HUES6 (cell line): ENCODE measurements around the gene HEATR5B.
"Not testable (repeated sequence)": the region's sequence is repeated elsewhere in the genome, so short reads cannot be mapped to it uniquely, and the experiment has no call there.

Source experiments
- H3K27ac ChIP-seq: 2 replicates; pipeline ENCODE4 v1.7.0; 2013; ENCODE audit warnings: low read depth, mild to moderate bottlenecking, low read length, inconsistent platforms
- H3K27me3 ChIP-seq: 2 replicates; pipeline ENCODE4 v1.6.1; 2013; ENCODE audit warnings: low read length; ENCODE audit not compliant: control insufficient read depth, insufficient read depth
- H3K36me3 ChIP-seq: 2 replicates; pipeline ENCODE4 v1.6.1; 2013; ENCODE audit warnings: low read length; ENCODE audit not compliant: control insufficient read depth, insufficient read depth
- H3K4me1 ChIP-seq: 2 replicates; pipeline ENCODE4 v1.6.1; 2013; ENCODE audit warnings: low read length; ENCODE audit not compliant: control insufficient read depth, insufficient read depth
- H3K4me3 ChIP-seq: 2 replicates; pipeline ENCODE4 v1.5.1; 2013; ENCODE audit warnings: low read depth, low read length
- H3K9ac ChIP-seq: one replicate; pipeline ENCODE4 v1.6.1; 2013; ENCODE audit warnings: mild to moderate bottlenecking, low read length
- H3K9me3 ChIP-seq: 2 replicates; pipeline ENCODE4 v1.6.1; 2013; ENCODE audit warnings: low read depth, low read length; ENCODE audit not compliant: control insufficient read depth, insufficient read depth

Gene HEATR5B

DNA sequence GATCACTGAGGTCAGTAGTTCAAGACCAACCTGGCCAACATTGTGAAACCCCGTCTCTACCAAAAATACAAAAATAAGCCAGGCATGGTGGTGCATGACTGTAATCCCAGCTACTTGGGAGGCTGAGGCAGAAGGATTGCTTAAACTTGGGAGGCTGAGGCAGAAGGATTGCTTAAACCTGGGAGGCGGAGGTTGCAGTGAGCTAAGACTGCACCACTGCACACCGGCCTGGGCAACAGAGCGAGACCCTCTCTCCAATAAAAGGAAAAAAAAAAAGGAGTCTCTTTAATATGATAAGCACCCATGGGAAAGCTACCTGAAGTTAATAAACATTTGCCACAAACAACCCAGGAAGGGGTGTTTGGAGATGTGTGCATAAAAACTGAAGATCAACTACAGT lies 120.4 kb downstream of the HEATR5B start:
- Histone ChIP-seq H3K4me1 (peaks cover 54% of the 10 kb centered on the region), H3K27ac (peak overlapping the region; percentile 42; the same call in 1 of the 2 replicates), H3K9ac (no peak overlapping the region), H3K9me3 (no peaks in the 10 kb centered on the region), H3K27me3 (no peaks in the 10 kb centered on the region), H3K4me3 (no peak overlapping the region), H3K36me3 (no peaks in the 10 kb centered on the region)

DNA sequence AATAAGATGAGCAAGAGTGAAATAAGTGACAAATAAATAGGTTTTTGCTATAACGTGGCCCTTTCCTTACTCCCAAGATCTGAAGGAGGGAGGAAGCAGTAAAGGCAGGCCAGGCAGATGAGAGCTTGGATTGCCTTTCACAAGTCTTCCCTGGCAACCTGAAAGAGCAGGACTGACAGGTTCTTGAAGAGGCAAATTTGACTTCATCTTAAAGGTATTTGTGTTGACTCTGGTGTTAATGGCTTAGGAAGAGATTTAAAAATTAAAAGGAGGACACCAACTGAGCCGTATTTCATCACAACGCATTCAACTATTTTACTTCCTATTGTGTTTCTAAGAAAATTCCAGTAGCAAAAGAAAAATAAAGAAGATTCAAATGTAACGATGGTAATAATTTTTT lies 121.1 kb downstream of the HEATR5B start:
- Histone ChIP-seq H3K27me3 (no peaks in the 10 kb centered on the region), H3K4me3 (0 out of 2 replicates have a peak overlapping the region, but pooled peaks have one; percentile 6), H3K4me1 (peaks cover 51% of the 10 kb centered on the region), H3K36me3 (no peaks in the 10 kb centered on the region), H3K9ac (no peak overlapping the region), H3K27ac (peak overlapping the region; percentile 42), H3K9me3 (no peaks in the 10 kb centered on the region)

DNA sequence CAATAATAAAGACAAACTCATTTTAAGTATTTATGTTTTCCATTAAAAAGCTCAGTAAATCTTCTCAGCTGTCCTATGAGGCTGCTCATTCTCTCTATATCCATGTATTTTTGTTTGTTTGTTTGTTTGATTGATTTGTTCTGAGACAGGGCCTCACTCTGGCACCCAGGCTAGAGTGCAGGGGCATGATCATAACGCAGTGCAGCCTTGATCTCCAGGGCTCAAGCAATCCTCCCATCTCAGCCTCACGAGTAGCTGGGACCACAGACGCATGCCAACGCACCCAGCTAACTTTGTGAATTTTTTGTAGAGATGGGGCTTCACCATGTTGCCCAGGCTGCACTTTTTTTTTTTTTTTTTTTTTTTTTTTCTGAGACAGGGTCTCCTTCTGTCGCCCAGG lies 123.4 kb downstream of the HEATR5B start:
- H3K27ac ChIP-seq, result no peak overlapping the region
- H3K36me3 ChIP-seq, result no peaks in the 10 kb centered on the region
- no peaks in the 10 kb centered on the region for H3K27me3 ChIP-seq
- H3K4me3 ChIP-seq, result no peak overlapping the region
- no peaks in the 10 kb centered on the region for H3K9me3 ChIP-seq
- H3K4me1 ChIP-seq, result peaks cover 53% of the 10 kb centered on the region
- no peak overlapping the region for H3K9ac ChIP-seq

DNA sequence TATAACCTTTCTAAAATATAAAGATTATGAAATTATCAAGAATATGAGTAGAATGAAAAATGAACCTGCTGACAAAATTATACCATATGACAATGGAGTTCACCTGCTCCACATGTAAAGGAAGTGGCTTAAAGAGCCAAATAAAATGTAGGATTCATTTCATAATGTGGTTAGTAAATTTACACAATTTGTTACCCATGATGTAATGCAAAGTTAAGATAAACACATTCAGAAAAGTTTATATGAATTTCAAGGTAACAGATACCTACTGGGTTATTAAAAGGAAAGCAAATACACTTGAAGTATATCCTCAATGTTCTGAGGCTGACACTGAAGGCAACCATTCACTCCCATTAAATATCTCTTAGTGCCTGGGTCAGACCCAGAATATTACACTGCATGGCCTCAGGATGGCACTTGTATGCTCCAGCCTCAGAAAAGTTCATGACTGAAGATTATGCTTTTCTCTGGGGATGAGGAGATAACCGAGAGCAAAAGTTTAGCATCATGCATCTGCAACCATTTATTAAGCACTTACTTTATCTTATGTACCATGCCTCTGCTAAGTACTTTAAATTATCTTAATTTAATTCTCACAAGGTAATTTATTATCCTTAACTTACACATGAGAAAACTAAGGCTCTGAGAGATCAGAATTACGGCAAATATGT lies 124.0 kb downstream of the HEATR5B start:
- H3K27me3 ChIP-seq, result no peaks in the 10 kb centered on the region
- H3K9ac ChIP-seq, result no peak overlapping the region
- H3K4me3 ChIP-seq, result no peak overlapping the region
- H3K4me1 ChIP-seq, result peaks cover 53% of the 10 kb centered on the region
- H3K36me3 ChIP-seq, result no peaks in the 10 kb centered on the region
- no peak overlapping the region for H3K27ac ChIP-seq
- H3K9me3 ChIP-seq, result no peaks in the 10 kb centered on the region

DNA sequence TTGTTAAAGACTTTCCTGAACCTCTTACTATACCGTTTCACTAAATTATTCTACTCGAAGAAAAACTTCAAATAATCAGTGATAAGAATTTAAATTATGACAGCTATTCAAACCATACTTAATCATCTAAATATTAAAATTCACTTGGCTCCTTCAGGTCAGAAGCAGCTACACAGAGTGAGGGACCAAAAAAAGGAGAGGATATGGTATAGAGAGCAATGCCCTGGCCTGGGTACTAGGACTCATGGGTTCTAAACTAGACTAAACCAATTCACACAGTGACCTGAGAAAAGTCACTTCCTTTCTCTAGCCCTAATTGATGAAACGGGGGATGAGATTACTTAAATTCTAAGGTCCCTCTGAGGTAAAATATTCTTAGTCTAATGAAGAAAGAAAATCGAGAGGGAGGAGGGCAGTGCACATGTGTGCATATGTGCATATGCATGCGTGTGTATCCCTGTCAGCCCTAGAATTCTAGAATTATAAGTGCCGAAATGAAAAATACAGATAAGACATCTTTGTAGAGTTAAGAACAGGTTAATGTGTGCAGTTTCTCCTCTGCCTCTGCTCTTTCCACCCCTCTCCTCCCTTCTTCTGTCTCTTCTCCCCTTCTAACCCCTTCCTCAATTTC lies 129.1 kb downstream of the HEATR5B start:
- Histone ChIP-seq H3K27me3 (no peaks in the 10 kb centered on the region), H3K4me3 (no peak overlapping the region), H3K36me3 (no peaks in the 10 kb centered on the region), H3K27ac (no peak overlapping the region), H3K4me1 (peaks cover 42% of the 10 kb centered on the region), H3K9me3 (0 out of 2 replicates have a peak, but pooled peaks cover 2% of the 10 kb centered on the region), H3K9ac (no peak overlapping the region)

DNA sequence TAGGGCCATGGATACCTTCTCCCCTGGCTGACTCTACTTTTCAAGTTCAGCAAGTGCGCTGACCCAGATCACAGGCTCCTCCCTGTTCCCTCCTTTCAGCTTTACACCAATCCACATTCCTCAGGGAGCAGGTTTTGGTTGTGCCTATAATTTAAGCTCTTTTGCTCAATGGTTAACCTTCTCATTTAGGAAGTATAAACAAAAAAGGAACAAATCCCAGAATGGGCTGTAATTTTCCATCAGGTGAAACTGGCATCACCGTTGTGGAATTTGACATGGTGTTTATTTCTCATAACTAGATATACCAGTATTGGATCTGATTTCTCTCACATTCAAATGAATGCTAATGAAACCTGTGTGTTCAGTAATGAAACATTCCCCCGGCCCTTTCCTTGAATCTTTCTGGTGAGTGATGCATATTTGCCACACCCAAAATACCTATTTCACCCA lies 131.4 kb downstream of the HEATR5B start:
- no peak overlapping the region for H3K9ac ChIP-seq
- H3K36me3 ChIP-seq, result no peaks in the 10 kb centered on the region
- H3K27ac ChIP-seq, result no peak overlapping the region
- H3K4me3 ChIP-seq, result no peak overlapping the region
- H3K4me1 ChIP-seq, result peaks cover 38% of the 10 kb centered on the region
- H3K27me3 ChIP-seq, result no peaks in the 10 kb centered on the region
- 0 out of 2 replicates have a peak, but pooled peaks cover 2% of the 10 kb centered on the region for H3K9me3 ChIP-seq

DNA sequence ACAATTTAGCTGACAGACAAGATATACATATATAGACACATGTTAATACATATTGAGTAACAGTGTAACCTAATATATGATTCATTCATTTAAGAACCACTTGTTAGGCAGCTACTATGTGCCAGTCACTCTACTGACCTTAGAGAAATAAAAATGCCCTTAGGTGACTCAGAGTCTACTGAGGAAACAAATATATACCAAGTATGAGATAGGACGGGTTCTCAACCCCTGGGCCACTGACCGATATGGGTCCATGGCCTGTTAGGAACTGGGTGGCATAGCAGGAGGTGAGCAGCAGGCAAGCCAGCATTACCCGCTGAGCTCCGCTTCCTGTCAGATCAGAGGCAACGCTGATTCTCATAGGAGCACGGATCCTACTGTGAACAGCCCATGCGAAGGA lies 132.6 kb downstream of the HEATR5B start:
- 0 out of 2 replicates have a peak, but pooled peaks cover 2% of the 10 kb centered on the region for H3K9me3 ChIP-seq
- H3K4me3 ChIP-seq, result no peak overlapping the region
- no peaks in the 10 kb centered on the region for H3K27me3 ChIP-seq
- peaks cover 30% of the 10 kb centered on the region for H3K4me1 ChIP-seq
- H3K9ac ChIP-seq, result no peak overlapping the region
- no peaks in the 10 kb centered on the region for H3K36me3 ChIP-seq
- H3K27ac ChIP-seq, result no peak overlapping the region

DNA sequence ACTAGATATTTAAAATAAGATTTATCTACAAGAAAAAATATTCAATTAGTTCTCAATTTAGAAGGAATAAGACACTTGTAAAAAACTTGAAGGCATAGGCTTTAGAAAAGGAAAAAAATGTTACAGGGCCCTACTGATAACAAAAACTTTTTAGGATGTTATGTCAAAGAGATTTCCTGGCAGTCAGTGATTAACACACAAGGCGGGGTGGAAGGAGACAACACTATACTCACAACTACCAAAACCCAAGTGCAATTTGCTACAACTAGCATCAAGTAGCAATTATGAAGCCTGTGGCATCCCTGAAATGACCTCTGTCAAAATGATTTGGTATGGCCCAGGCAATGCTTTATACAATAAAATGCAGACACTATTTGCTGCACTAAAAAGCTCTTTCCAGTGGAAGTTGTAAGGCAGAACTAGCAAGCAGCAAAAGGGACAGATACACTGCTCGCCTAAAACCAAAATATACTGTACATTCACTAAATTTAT lies 133.1 kb downstream of the HEATR5B start:
- H3K9me3 ChIP-seq, result 0 out of 2 replicates have a peak, but pooled peaks cover 2% of the 10 kb centered on the region
- no peaks in the 10 kb centered on the region for H3K27me3 ChIP-seq
- no peaks in the 10 kb centered on the region for H3K36me3 ChIP-seq
- peaks cover 30% of the 10 kb centered on the region for H3K4me1 ChIP-seq
- H3K4me3 ChIP-seq, result no peak overlapping the region
- no peak overlapping the region for H3K27ac ChIP-seq
- no peak overlapping the region for H3K9ac ChIP-seq

DNA sequence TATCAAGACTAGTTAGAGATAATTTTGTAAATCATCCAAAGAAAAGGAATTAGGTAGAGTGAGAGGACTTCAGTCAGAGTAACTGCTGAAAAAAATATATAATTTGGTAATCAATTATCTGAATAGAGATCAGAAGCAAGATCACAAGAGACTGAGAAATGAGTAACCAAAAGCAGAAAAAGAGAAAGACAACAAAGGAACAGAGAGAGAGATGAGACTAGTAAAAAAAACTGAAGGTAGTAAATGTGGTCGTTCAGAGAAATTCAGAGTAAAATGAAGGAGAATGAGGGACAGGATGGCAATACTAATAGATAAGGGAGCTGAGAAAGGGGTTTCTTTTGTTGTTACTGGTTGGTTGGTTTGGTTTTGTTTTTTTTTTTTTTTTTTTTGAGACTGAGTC lies 134.3 kb downstream of the HEATR5B start:
- Histone ChIP-seq H3K9me3 (0 out of 2 replicates have a peak, but pooled peaks cover 2% of the 10 kb centered on the region), H3K4me1 (peaks cover 30% of the 10 kb centered on the region), H3K36me3 (no peaks in the 10 kb centered on the region), H3K4me3 (no peak overlapping the region), H3K27ac (no peak overlapping the region), H3K9ac (no peak overlapping the region), H3K27me3 (no peaks in the 10 kb centered on the region)

DNA sequence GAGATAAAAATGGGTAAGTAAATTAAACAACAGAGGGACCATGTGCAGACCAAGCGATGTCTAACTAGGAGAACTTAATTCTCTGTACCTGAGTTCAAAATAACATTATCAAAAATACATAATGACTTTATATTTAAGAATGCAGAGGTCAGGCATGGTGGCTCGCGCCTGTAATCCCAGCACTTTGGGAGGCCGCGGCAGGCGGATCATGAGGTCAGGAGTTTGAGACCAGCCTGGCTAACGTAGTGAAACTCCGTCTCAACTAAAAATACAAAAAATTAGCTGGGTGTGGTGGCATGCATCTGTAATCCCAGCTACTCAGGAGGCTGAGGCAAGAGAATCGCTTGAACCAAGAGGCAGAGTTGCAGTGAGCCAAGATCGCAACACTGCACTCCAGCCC lies 138.9 kb downstream of the HEATR5B start:
- H3K27ac ChIP-seq, H3K27me3 ChIP-seq, H3K4me1 ChIP-seq, H3K9ac ChIP-seq, H3K36me3 ChIP-seq, H3K9me3 ChIP-seq, H3K4me3 ChIP-seq: not testable (repeated sequence)

DNA sequence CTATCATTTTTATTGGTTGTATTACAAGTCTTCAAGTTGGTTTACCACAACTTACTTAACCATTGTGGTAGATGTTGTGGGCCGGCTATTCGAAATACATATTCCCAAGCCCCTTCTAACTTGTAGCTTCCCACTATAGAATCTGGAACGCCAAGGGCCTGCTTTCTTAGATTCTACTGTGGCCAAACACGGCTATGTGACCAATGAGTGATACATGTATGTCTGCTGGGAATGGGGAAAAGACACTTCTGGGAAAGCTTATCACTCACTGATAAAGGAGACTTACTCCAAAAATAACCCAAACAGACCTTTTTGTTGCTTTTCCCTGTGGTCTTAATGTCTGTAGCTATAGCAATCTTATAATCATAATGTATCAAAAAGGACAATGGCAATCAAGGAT lies 142.3 kb downstream of the HEATR5B start:
- Histone ChIP-seq H3K36me3 (no peaks in the 10 kb centered on the region), H3K9ac (no peak overlapping the region), H3K4me1 (no peaks in the 10 kb centered on the region), H3K4me3 (no peak overlapping the region), H3K27ac (no peak overlapping the region), H3K9me3 (no peaks in the 10 kb centered on the region), H3K27me3 (no peaks in the 10 kb centered on the region)
